ENCODE data around the gene BMPR1A. TPM values are rescaled to one million over a fixed set of nuclear protein-coding genes. Genes with fewer than 3 reads are reported as not detected.
A peak's percentile ranks its signal among the peaks of the same experiment; 100 is the strongest.

Gene BMPR1A
- total and polyA plus RNA-seq, 4 donors, result 3.8 to 66.2 (median 19.7) TPM

GRCh38 chr10:86899670-86900276 lies 143.4 kb downstream of the BMPR1A start:
- Histone ChIP-seq H3K36me3 (ENCODE audit: control insufficient read depth in 4 of 4, insufficient read depth in 4 of 4, low read length in 4 of 4) (peaks cover 0 to 24% (median 8%) of the 10 kb centered on the region in 4 donors), H3K27me3 (ENCODE audit: control insufficient read depth in 3 of 3, insufficient read depth in 3 of 3, low read length in 2 of 3) (no peaks in the 10 kb centered on the region), H3K27ac (ENCODE audit: low read depth in 1 of 2, low read length in 1 of 2) (no peak overlapping the region), H3K9me3 (ENCODE audit: control insufficient read depth in 4 of 4, insufficient read depth in 3 of 4, low read length in 3 of 4) (peaks cover 0 to 2% (median under 1%) of the 10 kb centered on the region in 4 donors), H3K9ac (ENCODE audit: insufficient read depth in 1 of 2, low read length in 2 of 2) (no peak overlapping the region), H3K4me3 (no peak overlapping the region), H3K4me1 (ENCODE audit: control insufficient read depth in 5 of 5, insufficient read depth in 5 of 5, low read length in 5 of 5) (peaks cover 1 to 29% (median 10%) of the 10 kb centered on the region in 5 donors)
- 16 to 18% methylated on average over 9 of the region's 9 CpGs for WGBS, 2 donors
- DNase-seq (peak; percentile 67 to 87 (median 83)), ATAC-seq (ENCODE audit: insufficient read depth, low FRiP score) (no peak)
- peak; percentile 63 for TF ChIP-seq CTCF (IDR thresholded peaks at IDR 0.05; ENCODE audit: control extremely low read depth, extremely low read depth)

GRCh38 chr10:86900955-86901354 lies 144.5 kb downstream of the BMPR1A start:
- Histone ChIP-seq H3K4me3 (no peak overlapping the region), H3K9ac (ENCODE audit: insufficient read depth in 1 of 2, low read length in 2 of 2) (no peak overlapping the region), H3K27ac (ENCODE audit: low read depth in 1 of 2, low read length in 1 of 2) (peak overlapping the region in 1 of 2 donors; percentile 73), H3K9me3 (ENCODE audit: control insufficient read depth in 4 of 4, insufficient read depth in 3 of 4, low read length in 3 of 4) (peaks cover 0 to 2% (median under 1%) of the 10 kb centered on the region in 4 donors), H3K4me1 (ENCODE audit: control insufficient read depth in 5 of 5, insufficient read depth in 5 of 5, low read length in 5 of 5) (peaks cover 1 to 29% (median 10%) of the 10 kb centered on the region in 5 donors), H3K27me3 (ENCODE audit: control insufficient read depth in 3 of 3, insufficient read depth in 3 of 3, low read length in 2 of 3) (no peaks in the 10 kb centered on the region), H3K36me3 (ENCODE audit: control insufficient read depth in 4 of 4, insufficient read depth in 4 of 4, low read length in 4 of 4) (peaks cover 0 to 32% (median 12%) of the 10 kb centered on the region in 4 donors)
- peak; percentile 27 for ATAC-seq (ENCODE audit: insufficient read depth, low FRiP score)
- no peak for TF ChIP-seq CTCF (IDR thresholded peaks at IDR 0.05; ENCODE audit: control extremely low read depth, extremely low read depth)
- peak; percentile 96 to 98 (median 98) for DNase-seq
- WGBS, 2 donors, result 37 to 55% methylated on average over 2 of the region's 2 CpGs

GRCh38 chr10:86904600-86904999 lies 148.2 kb downstream of the BMPR1A start:
- 92 to 94% methylated on average over 2 of the region's 2 CpGs for WGBS, 2 donors
- Histone ChIP-seq H3K9ac (ENCODE audit: insufficient read depth in 1 of 2, low read length in 2 of 2) (no peak overlapping the region), H3K4me3 (no peak overlapping the region), H3K36me3 (ENCODE audit: control insufficient read depth in 4 of 4, insufficient read depth in 4 of 4, low read length in 4 of 4) (peaks cover 0 to 49% (median 20%) of the 10 kb centered on the region in 4 donors), H3K9me3 (ENCODE audit: control insufficient read depth in 4 of 4, insufficient read depth in 3 of 4, low read length in 3 of 4) (peaks cover 0 to 6% (median under 1%) of the 10 kb centered on the region in 4 donors), H3K27ac (ENCODE audit: low read depth in 1 of 2, low read length in 1 of 2) (peak overlapping the region in 1 of 2 donors; percentile 21), H3K4me1 (ENCODE audit: control insufficient read depth in 5 of 5, insufficient read depth in 5 of 5, low read length in 5 of 5) (peaks cover 0 to 23% (median 10%) of the 10 kb centered on the region in 5 donors), H3K27me3 (ENCODE audit: control insufficient read depth in 3 of 3, insufficient read depth in 3 of 3, low read length in 2 of 3) (no peaks in the 10 kb centered on the region)
- DNase-seq (no peak), ATAC-seq (ENCODE audit: insufficient read depth, low FRiP score) (no peak)
- TF ChIP-seq CTCF (IDR thresholded peaks at IDR 0.05; ENCODE audit: control extremely low read depth, extremely low read depth), result no peak
